Left lung (tissue), 10 donors: ENCODE data around the gene ADIG. TPM values are rescaled to one million over a fixed set of nuclear protein-coding genes. Genes with fewer than 3 reads are reported as not detected.

Experiments used
- ATAC-seq: fragments of 200-7000 bp; cut with Tn5 transposase; one replicate; pipeline ENCODE4 v1.9.1; 2020; ENCODE audit warnings: moderate library complexity
- DNase-seq, 4 donors: peaks; one replicate each; pipeline ENCODE4 v3.0.0-alpha.2; 2013 to 2020
- H3K27ac ChIP-seq, 2 donors: fragments of 200-600 bp; sonication (generic) in 1 of 2; one replicate each; pipeline versions ENCODE4 v1.5.0 to v1.8.0; 2020 to 2021
- H3K27me3 ChIP-seq, 2 donors: fragments of 200-600 bp; sonication (generic) in 1 of 2; one replicate each; pipeline versions ENCODE4 v1.5.0 to v1.8.0; 2020 to 2021
- H3K36me3 ChIP-seq, 2 donors: fragments of 200-600 bp; sonication (generic) in 1 of 2; one replicate each; pipeline versions ENCODE4 v1.5.0 to v1.8.0; 2020 to 2021
- H3K4me1 ChIP-seq, 2 donors: fragments of 200-600 bp; one replicate each; pipeline ENCODE4 v1.8.0; 2021
- H3K4me3 ChIP-seq, 2 donors: fragments of 200-600 bp; sonication (generic) in 1 of 2; one replicate each; pipeline versions ENCODE4 v1.5.0 to v1.8.0; 2020 to 2021; ENCODE audit warnings: mild to moderate bottlenecking in 1 of 2
- H3K9me3 ChIP-seq, 2 donors: fragments of 200-600 bp; sonication (generic) in 1 of 2; one replicate each; pipeline versions ENCODE4 v1.5.0 to v1.8.0; 2020 to 2021
- intact Hi-C, 2 donors: fragments of 100-400 bp; cut with DNase I; formaldehyde crosslinking; loops; one replicate each; pipeline versions ENCODE4 v1.11.2 to v1.14.2; 2022
- polyA plus RNA-seq, 6 donors: library from polyadenylated mRNA; unstranded; fragments of 120-200 nt; gene quantifications; one replicate each; pipeline ENCODE4 v1.2.1, GENCODE V29; 2013; ENCODE audit not compliant: insufficient read length in 6 of 6
- total RNA-seq, 2 donors: library from RNA; stranded (reverse); fragmentation: NEBNext Ultra II Directional; extraction: Animal tissue kit (Norgen Biotek cat#: 25700); gene quantifications; one replicate each; pipeline ENCODE4 v1.2.1, GENCODE V29; 2021
- TF ChIP-seq, protein P1 (sequence below), 2 donors: fragments of 200-600 bp; sonication (generic) in 1 of 2; IDR thresholded peaks; one replicate each; pipeline versions ENCODE4 v1.5.0 to v1.8.0; 2021; ENCODE audit warnings: antibody characterized with exemption in 2 of 2
- donor health status: DM: no; HTN: yes; CAD: no.
- donor health status: DM: no; HTN: no; CAD: no.

ADIG gene
- total and polyA plus RNA-seq, 8 donors = not detected

DNA sequence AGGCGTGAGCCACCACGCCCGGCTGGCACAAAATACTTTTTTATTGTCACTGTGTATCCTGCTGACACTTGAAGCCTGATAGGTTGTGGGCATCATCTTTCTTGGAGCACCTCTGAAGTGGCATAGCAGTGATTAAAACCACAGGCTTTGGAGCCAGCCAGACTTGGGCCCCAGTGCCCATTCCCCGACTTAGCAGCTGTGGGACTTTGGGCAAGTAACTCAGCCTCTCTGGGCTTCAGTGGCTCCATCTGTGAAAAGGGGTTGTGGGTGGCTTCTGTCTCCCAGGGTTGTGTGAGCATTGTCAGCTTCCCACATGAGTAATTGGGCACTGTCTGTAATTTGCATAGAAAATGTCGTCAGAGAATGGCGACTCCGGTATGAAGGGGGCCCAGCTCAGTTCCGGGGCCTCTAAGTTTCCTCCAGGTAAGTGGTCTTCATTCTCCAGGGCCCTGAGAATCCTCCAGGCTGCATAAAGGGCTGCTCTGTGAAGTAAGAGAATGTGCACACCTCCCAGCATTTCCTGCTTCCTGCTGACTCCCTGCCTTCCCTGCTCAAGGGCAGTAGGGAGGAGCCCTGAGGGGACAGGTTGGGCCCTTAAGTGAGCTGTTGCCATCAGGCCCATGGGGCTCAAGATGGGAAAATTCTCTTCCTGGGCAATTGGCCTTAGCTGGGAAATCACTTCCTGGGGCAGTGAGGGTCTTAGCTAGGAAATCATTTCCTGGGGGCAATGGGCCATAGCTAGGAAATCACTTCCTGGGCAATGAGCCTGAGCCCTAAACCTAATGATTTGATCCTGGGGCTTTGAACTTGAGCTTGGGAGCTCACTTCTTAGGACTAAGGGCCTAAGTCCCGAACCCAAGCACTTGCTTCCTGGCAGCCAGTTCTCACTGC lies 47.8 kb downstream of the ADIG start:
- no peak overlapping the region for H3K27ac ChIP-seq
- no peaks in the 10 kb centered on the region for H3K36me3 ChIP-seq
- H3K27me3 ChIP-seq = peaks cover 0 to 12% of the 10 kb centered on the region in 2 donors
- H3K9me3 ChIP-seq = no peaks in the 10 kb centered on the region
- ATAC-seq (peak; percentile 23), DNase-seq (no peak)
- H3K4me3 ChIP-seq = no peak overlapping the region
- H3K4me1 ChIP-seq = peaks cover 0 to 5% of the 10 kb centered on the region in 2 donors
- intact Hi-C loops = no loop called here
- TF ChIP-seq, protein P1, sequence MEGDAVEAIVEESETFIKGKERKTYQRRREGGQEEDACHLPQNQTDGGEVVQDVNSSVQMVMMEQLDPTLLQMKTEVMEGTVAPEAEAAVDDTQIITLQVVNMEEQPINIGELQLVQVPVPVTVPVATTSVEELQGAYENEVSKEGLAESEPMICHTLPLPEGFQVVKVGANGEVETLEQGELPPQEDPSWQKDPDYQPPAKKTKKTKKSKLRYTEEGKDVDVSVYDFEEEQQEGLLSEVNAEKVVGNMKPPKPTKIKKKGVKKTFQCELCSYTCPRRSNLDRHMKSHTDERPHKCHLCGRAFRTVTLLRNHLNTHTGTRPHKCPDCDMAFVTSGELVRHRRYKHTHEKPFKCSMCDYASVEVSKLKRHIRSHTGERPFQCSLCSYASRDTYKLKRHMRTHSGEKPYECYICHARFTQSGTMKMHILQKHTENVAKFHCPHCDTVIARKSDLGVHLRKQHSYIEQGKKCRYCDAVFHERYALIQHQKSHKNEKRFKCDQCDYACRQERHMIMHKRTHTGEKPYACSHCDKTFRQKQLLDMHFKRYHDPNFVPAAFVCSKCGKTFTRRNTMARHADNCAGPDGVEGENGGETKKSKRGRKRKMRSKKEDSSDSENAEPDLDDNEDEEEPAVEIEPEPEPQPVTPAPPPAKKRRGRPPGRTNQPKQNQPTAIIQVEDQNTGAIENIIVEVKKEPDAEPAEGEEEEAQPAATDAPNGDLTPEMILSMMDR (IDR thresholded peaks at IDR 0.05) = no peak

DNA sequence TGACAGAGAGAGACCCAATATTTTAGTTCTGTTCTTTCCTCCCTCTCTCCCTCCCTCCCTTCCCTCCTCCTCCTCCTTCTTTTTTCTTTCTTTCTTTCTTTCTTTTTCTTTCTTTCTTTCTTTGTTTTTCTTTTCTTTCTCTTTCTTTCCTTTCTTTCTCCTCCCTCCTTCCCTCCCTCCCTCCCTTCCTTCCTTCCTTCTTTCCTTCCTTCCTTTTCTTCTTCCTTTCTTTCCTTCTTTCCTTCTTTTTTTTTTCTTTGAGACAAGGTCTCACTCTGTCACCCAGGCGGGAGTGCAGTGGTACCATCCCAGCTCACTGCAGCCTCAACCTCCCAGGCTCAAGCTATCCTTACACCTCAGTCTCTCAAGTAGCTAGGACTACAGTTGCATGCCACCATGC lies 49.0 kb downstream of the ADIG start:
- Histone ChIP-seq H3K4me1 (peaks cover 0 to 5% of the 10 kb centered on the region in 2 donors), H3K4me3 (no peak overlapping the region), H3K36me3 (no peaks in the 10 kb centered on the region), H3K27me3 (peaks cover 0 to 24% of the 10 kb centered on the region in 2 donors), H3K9me3 (no peaks in the 10 kb centered on the region), H3K27ac (no peak overlapping the region)
- intact Hi-C loops = no loop called here
- ATAC-seq = no peak
- no peak for DNase-seq
- TF ChIP-seq, protein P1 (IDR thresholded peaks at IDR 0.05) = no peak

DNA sequence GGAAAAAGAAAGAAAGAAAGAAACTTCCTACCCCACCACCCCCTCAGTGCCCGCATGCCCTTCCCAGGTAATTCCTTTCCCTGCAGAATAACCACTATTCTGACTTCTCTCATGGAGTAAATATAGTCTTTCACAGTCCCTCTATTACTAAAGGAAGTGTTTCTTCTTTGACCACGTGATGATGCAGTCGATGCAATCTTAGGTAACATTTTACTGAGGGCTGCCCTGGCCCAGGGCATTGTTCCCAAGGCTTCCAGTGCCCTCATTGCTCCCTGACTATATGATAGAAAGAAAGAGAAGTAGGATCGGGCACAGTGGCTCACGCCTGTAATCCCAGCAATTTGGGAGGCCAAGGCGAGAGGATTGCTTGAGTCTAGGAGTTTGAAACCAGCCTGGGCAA lies 49.7 kb downstream of the ADIG start:
- Histone ChIP-seq H3K36me3 (no peaks in the 10 kb centered on the region), H3K27ac (no peak overlapping the region), H3K27me3 (peaks cover 0 to 27% of the 10 kb centered on the region in 2 donors), H3K4me3 (no peak overlapping the region), H3K4me1 (peaks cover 0 to 5% of the 10 kb centered on the region in 2 donors), H3K9me3 (no peaks in the 10 kb centered on the region)
- intact Hi-C loops = no loop called here
- DNase-seq = no peak
- no peak for ATAC-seq
- TF ChIP-seq, protein P1 (IDR thresholded peaks at IDR 0.05) = no peak

DNA sequence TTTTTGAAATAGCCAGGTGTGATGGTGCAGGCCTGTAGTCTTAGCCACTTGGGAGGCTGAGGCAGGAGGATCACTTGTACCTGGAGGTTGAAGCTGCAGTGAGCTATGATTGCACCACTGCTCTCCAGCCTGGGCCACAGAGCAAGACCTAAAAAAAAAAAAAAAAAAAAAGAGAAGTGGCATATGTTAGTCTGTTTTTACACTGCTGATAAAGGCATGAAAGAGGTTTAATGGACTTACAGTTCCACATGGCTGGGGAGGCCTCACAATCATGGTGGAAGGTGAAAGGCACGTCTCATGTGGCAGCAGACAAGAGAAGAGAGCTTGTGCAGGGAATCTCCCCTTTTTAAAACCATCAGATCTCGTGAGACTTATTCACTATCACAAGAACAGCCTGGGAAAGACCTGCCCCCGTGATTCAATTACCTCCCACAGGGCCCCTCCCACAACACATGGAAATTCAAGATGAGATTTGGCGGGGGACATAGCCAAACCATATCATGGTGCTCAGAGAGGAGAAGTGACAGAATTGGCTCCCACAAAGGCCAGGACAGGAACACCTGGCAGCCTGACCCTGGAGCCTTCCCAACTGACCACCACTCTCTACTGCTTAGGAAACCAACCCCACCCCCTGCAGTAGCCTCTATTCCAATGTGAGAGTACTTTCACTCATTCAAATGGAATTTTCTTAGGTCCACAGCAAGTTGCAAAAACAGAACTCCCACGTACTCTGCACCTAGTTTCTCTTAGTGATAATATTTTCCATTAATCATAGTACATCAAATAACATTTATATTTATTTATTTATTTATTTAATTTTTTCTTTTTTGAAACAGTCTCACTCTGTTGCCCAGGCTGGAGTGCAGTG lies 50.4 kb downstream of the ADIG start:
- H3K4me1 ChIP-seq = peaks cover 0 to 5% of the 10 kb centered on the region in 2 donors
- intact Hi-C loops = no loop called here
- H3K27ac ChIP-seq = no peak overlapping the region
- H3K4me3 ChIP-seq = no peak overlapping the region
- DNase-seq (no peak), ATAC-seq (no peak)
- H3K9me3 ChIP-seq = no peaks in the 10 kb centered on the region
- H3K27me3 ChIP-seq = peaks cover 0 to 27% of the 10 kb centered on the region in 2 donors
- TF ChIP-seq, protein P1 (IDR thresholded peaks at IDR 0.05) = no peak
- no peaks in the 10 kb centered on the region for H3K36me3 ChIP-seq
